H9 (cell line): ENCODE results near the gene CCBE1. TPM values are rescaled to one million over a fixed set of nuclear protein-coding genes. Genes with fewer than 3 reads are reported as not detected.

Experiments
- DNase-seq: peaks from one replicate; pipeline ENCODE4 v3.0.0-alpha.2; 2017
- H2AFZ ChIP-seq: one replicate; pipeline ENCODE4 v1.6.1; 2013; ENCODE audit warnings: mild to moderate bottlenecking, low read length, control low read depth, moderate library complexity
- H2AK5ac ChIP-seq: 2 replicates; pipeline ENCODE4 v1.6.1; 2013; ENCODE audit warnings: low read length, control low read depth, mixed read lengths; ENCODE audit not compliant: insufficient read length
- H2BK120ac ChIP-seq: one replicate; pipeline ENCODE4 v1.6.1; 2013; ENCODE audit warnings: low read depth, mild to moderate bottlenecking, low read length, control low read depth, inconsistent platforms; ENCODE audit not compliant: poor library complexity, severe bottlenecking
- H2BK12ac ChIP-seq: 2 replicates; pipeline ENCODE4 v1.6.1; 2013; ENCODE audit warnings: low read length, control low read depth, mixed read lengths, low read depth; ENCODE audit not compliant: insufficient read length
- H2BK15ac ChIP-seq: 2 replicates; pipeline ENCODE4 v1.6.1; 2013; ENCODE audit warnings: low read depth, low read length, control low read depth
- H2BK20ac ChIP-seq: one replicate; pipeline ENCODE4 v1.6.1; 2013; ENCODE audit warnings: low read depth, mild to moderate bottlenecking, low read length, control low read depth, inconsistent platforms; ENCODE audit not compliant: poor library complexity, severe bottlenecking
- H2BK5ac ChIP-seq: 2 replicates; pipeline ENCODE4 v1.6.1; 2013; ENCODE audit warnings: low read length, control low read depth, mixed read lengths; ENCODE audit not compliant: insufficient read length
- H3K14ac ChIP-seq: 2 replicates; pipeline ENCODE4 v1.6.1; 2013; ENCODE audit warnings: low read length, control low read depth; ENCODE audit not compliant: insufficient read depth
- H3K18ac ChIP-seq: 2 replicates; pipeline ENCODE4 v1.6.1; 2013; ENCODE audit warnings: low read depth, mild to moderate bottlenecking, mixed read lengths, low read length, control low read depth; ENCODE audit not compliant: insufficient read length
- H3K23ac ChIP-seq: 2 replicates; pipeline ENCODE4 v1.6.1; 2013; ENCODE audit warnings: low read length, control low read depth, mixed read lengths, low read depth; ENCODE audit not compliant: insufficient read length
- H3K23me2 ChIP-seq: 2 replicates; pipeline ENCODE4 v1.6.1; 2013; ENCODE audit warnings: low read depth, mild to moderate bottlenecking, mixed read lengths, low read length, control low read depth; ENCODE audit not compliant: insufficient read length, poor library complexity, severe bottlenecking
- H3K27ac ChIP-seq: 2 replicates; pipeline ENCODE4 v1.5.1; 2013; ENCODE audit warnings: low read length, control low read depth, mixed read lengths, low read depth; ENCODE audit not compliant: insufficient read length
- H3K27me3 ChIP-seq: 2 replicates; pipeline ENCODE4 v1.6.1; 2013; ENCODE audit warnings: low read length, control low read depth, inconsistent platforms; ENCODE audit not compliant: insufficient read depth
- H3K4ac ChIP-seq: 2 replicates; pipeline ENCODE4 v1.6.1; 2013; ENCODE audit warnings: low read depth, mild to moderate bottlenecking, control low read depth, inconsistent platforms, low read length, moderate library complexity
- H3K4me1 ChIP-seq: 2 replicates; pipeline ENCODE4 v1.6.1; 2013; ENCODE audit warnings: low read length, control low read depth, inconsistent platforms; ENCODE audit not compliant: insufficient read depth
- H3K4me2 ChIP-seq: 2 replicates; pipeline ENCODE4 v1.6.1; 2013; ENCODE audit warnings: low read length, control low read depth, mixed read lengths; ENCODE audit not compliant: insufficient read length, insufficient read depth
- H3K56ac ChIP-seq: 2 replicates; pipeline ENCODE4 v1.6.1; 2013; ENCODE audit warnings: low read depth, mild to moderate bottlenecking, mixed read lengths, low read length, control low read depth; ENCODE audit not compliant: insufficient read length
- H3K79me1 ChIP-seq: 2 replicates; pipeline ENCODE4 v1.6.1; 2013; ENCODE audit warnings: low read depth, mild to moderate bottlenecking, moderate library complexity, low read length, control low read depth, inconsistent platforms; ENCODE audit not compliant: insufficient read depth, poor library complexity, severe bottlenecking
- H3K79me2 ChIP-seq: 2 replicates; pipeline ENCODE4 v1.6.1; 2013; ENCODE audit warnings: low read length, control low read depth, inconsistent platforms; ENCODE audit not compliant: insufficient read depth
- H3K9ac ChIP-seq: 2 replicates; pipeline ENCODE4 v1.6.1; 2013; ENCODE audit warnings: low read length, control low read depth, mixed read lengths; ENCODE audit not compliant: insufficient read length; ENCODE audit errors: extremely low read depth
- H3K9me3 ChIP-seq: one replicate; pipeline ENCODE4 v1.6.1; 2013; ENCODE audit warnings: low read depth, low read length, inconsistent platforms; ENCODE audit not compliant: control insufficient read depth
- H3T11ph ChIP-seq: one replicate; pipeline ENCODE4 v1.6.1; 2013; ENCODE audit warnings: mild to moderate bottlenecking, low read length, control low read depth, inconsistent platforms
- H4K20me1 ChIP-seq: one replicate; pipeline ENCODE4 v1.6.1; 2013; ENCODE audit not compliant: control insufficient read depth, insufficient read length, insufficient read depth
- H4K5ac ChIP-seq: 2 replicates; pipeline ENCODE4 v1.6.1; 2013; ENCODE audit warnings: low read depth, mild to moderate bottlenecking, mixed read lengths, low read length, control low read depth; ENCODE audit not compliant: insufficient read length
- H4K8ac ChIP-seq: replicated peaks from 2 replicates; pipeline ENCODE4 v1.6.1; 2013; ENCODE audit warnings: low read length, control low read depth, mixed read lengths, low read depth; ENCODE audit not compliant: insufficient read length
- H4K91ac ChIP-seq: 2 replicates; pipeline ENCODE4 v1.6.1; 2013; ENCODE audit warnings: low read depth, mild to moderate bottlenecking, moderate library complexity, mixed read lengths, low read length, control low read depth; ENCODE audit not compliant: insufficient read length
- H3K27ac Mint-ChIP-seq, 3 experiments: 2 replicates in 2 of 3; 3 replicates in 1 of 3; pipeline ENCODE4 v1.8.0; 2020 to 2021; ENCODE audit warnings: mixed read lengths in 3 of 3, mild to moderate bottlenecking in 1 of 3, moderate library complexity in 1 of 3
- H3K27me3 Mint-ChIP-seq: 2 replicates; pipeline ENCODE4 v1.8.0; 2021; ENCODE audit warnings: low read depth, mild to moderate bottlenecking, moderate library complexity, mixed read lengths
- H3K36me3 Mint-ChIP-seq, 3 experiments: 2 replicates in 2 of 3; 3 replicates in 1 of 3; pipeline ENCODE4 v1.8.0; 2020 to 2021; ENCODE audit warnings: low read depth in 3 of 3, mixed read lengths in 3 of 3; ENCODE audit not compliant: insufficient read depth in 1 of 3
- H3K4me1 Mint-ChIP-seq, 2 experiments: 2 replicates each; pipeline ENCODE4 v1.8.0; 2020; ENCODE audit warnings: mixed read lengths in 2 of 2
- H3K4me3 Mint-ChIP-seq, 2 experiments: 2 replicates in 1 of 2; 3 replicates in 1 of 2; pipeline ENCODE4 v1.8.0; 2020 to 2021; ENCODE audit warnings: mild to moderate bottlenecking in 2 of 2, mixed read lengths in 2 of 2, moderate library complexity in 1 of 2
- H3K9me3 Mint-ChIP-seq, 2 experiments: 2 replicates in 1 of 2; 3 replicates in 1 of 2; pipeline ENCODE4 v1.8.0; 2020; ENCODE audit warnings: mild to moderate bottlenecking in 2 of 2, mixed read lengths in 2 of 2, moderate library complexity in 1 of 2
- WGBS: extraction: QIAGEN DNeasy Blood & Tissue Kit; methylation state at CpG from one replicate; pipeline ENCODE4 v1.1.7; 2013; ENCODE audit warnings: missing lambda C conversion rate, low lambda C conversion rate, mixed read lengths; ENCODE audit not compliant: insufficient read length; ENCODE audit errors: extremely low coverage; 5-methylcytosine and 5-hydroxymethylcytosine counted together
- total RNA-seq: library from RNA; stranded (reverse); gene quantifications from 2 replicates; pipeline ENCODE4 v1.2.1, GENCODE V29; 2021
- TF ChIP-seq, protein P1 (sequence below): fragments of 200-600 bp; sonication (generic); conservative IDR thresholded peaks from 3 replicates; pipeline ENCODE4 v1.8.0; 2021; ENCODE audit warnings: antibody characterized with exemption, mild to moderate bottlenecking

CCBE1 gene
- total RNA-seq, 1 experiment from 2014 or later, result 0.39 TPM

DNA sequence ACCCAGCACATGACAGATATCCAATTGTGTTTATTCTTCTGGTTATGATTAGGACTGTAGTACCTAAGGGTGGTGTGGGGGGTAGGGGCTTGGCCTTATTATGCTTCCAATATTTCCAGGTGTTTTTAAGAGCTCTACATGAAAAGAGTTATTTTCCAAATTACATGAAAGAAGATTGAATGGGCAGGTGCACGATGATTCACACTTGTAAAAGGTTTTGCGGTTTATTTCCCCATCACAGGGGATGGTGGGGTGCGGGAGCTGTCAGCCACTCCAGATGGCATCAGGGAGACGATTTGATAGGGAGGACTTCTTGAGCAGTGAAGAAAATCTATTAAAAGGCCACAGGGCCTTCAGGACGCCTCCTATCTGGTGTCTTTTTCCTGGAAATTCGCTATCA lies 15.1 kb upstream of the CCBE1 start:
- no peak overlapping the region for H3K56ac ChIP-seq
- H3K18ac ChIP-seq, result no peak overlapping the region
- no peak overlapping the region for H3K4me2 ChIP-seq
- no peaks in the 10 kb centered on the region; the same call in 1 of the 2 replicates for H3K4me1 ChIP-seq
- no peak overlapping the region for H3K9ac ChIP-seq
- Mint-ChIP-seq H3K4me3 (no peak overlapping the region; a peak in 1 of 5 replicates), H3K36me3 (no peaks in the 10 kb centered on the region; a peak in 1 of 7 replicates), H3K9me3 (peaks cover 4% of the 10 kb centered on the region in 2 experiments; a peak in 2 of 5 replicates), H3K27ac (no peak overlapping the region), H3K27me3 (peaks cover 4% of the 10 kb centered on the region), H3K4me1 (peaks cover 12 to 19% of the 10 kb centered on the region in 2 experiments)
- H3K79me2 ChIP-seq, result no peaks in the 10 kb centered on the region
- H3T11ph ChIP-seq, result no peak overlapping the region
- H4K5ac ChIP-seq, result no peak overlapping the region
- no peak overlapping the region for H2BK15ac ChIP-seq
- H2BK5ac ChIP-seq, result no peak overlapping the region
- DNase-seq, result no peak
- no peaks in the 10 kb centered on the region for H3K79me1 ChIP-seq
- no peak overlapping the region for H2BK12ac ChIP-seq
- H3K14ac ChIP-seq, result no peak overlapping the region
- no peak overlapping the region for H4K91ac ChIP-seq
- no peak overlapping the region for H2BK120ac ChIP-seq
- H2AK5ac ChIP-seq, result no peak overlapping the region
- WGBS, result no CpG with 5 or more reads among the region's 6 CpGs
- no peaks in the 10 kb centered on the region for H4K20me1 ChIP-seq
- TF ChIP-seq, protein P1, sequence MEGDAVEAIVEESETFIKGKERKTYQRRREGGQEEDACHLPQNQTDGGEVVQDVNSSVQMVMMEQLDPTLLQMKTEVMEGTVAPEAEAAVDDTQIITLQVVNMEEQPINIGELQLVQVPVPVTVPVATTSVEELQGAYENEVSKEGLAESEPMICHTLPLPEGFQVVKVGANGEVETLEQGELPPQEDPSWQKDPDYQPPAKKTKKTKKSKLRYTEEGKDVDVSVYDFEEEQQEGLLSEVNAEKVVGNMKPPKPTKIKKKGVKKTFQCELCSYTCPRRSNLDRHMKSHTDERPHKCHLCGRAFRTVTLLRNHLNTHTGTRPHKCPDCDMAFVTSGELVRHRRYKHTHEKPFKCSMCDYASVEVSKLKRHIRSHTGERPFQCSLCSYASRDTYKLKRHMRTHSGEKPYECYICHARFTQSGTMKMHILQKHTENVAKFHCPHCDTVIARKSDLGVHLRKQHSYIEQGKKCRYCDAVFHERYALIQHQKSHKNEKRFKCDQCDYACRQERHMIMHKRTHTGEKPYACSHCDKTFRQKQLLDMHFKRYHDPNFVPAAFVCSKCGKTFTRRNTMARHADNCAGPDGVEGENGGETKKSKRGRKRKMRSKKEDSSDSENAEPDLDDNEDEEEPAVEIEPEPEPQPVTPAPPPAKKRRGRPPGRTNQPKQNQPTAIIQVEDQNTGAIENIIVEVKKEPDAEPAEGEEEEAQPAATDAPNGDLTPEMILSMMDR, result no peak
- H3K23ac ChIP-seq, result no peak overlapping the region
- H3K23me2 ChIP-seq, result no peaks in the 10 kb centered on the region
- H2BK20ac ChIP-seq, result no peak overlapping the region
- no peaks in the 10 kb centered on the region for H3K27me3 ChIP-seq
- H3K27ac ChIP-seq, result no peak overlapping the region
- H4K8ac ChIP-seq, result no peak overlapping the region
- H2AFZ ChIP-seq, result no peak overlapping the region
- H3K4ac ChIP-seq, result no peak overlapping the region
- no peaks in the 10 kb centered on the region for H3K9me3 ChIP-seq
